Jurkat, Clone E6-1 (cell line): ENCODE measurements around the gene USP22.
"Not testable (repeated sequence)": the region's sequence is repeated elsewhere in the genome, so short reads cannot be mapped to it uniquely, and the experiment has no call there.

Experiments
- DNase-seq: peaks from one replicate; pipeline ENCODE4 v3.0.0-alpha.2; 2011; ENCODE audit warnings: low read depth, low spot score
- H3K4me3 ChIP-seq: 2 replicates; pipeline ENCODE4 v1.5.1; 2011; ENCODE audit warnings: mild to moderate bottlenecking, low read length, control low read depth, moderate library complexity

The USP22 gene

GRCh38 chr17:20993863-20994778 is 48.7 kb downstream of the USP22 start:
- no peak for DNase-seq
- no peak overlapping the region for H3K4me3 ChIP-seq

GRCh38 chr17:20992987-20993862 is 49.6 kb downstream of the USP22 start:
- peak; percentile 70 for DNase-seq
- H3K4me3 ChIP-seq: no peak overlapping the region

- no peak overlapping the region for H3K4me3 ChIP-seq
- no peak for DNase-seq
These were observed 50.4 kb downstream of the USP22 start for GRCh38 chr17:20992416-20992815.

GRCh38 chr17:20991276-20992037 is 51.4 kb downstream of the USP22 start:
- DNase-seq: no peak
- no peak overlapping the region for H3K4me3 ChIP-seq

GRCh38 chr17:20989991-20990855 is 52.6 kb downstream of the USP22 start:
- no peak for DNase-seq
- no peak overlapping the region for H3K4me3 ChIP-seq

GRCh38 chr17:20989481-20989880 is 53.3 kb downstream of the USP22 start:
- DNase-seq: no peak
- no peak overlapping the region for H3K4me3 ChIP-seq

- H3K4me3 ChIP-seq: no peak overlapping the region
- DNase-seq: no peak
These were observed 53.9 kb downstream of the USP22 start for GRCh38 chr17:20988896-20989295.

- no peak overlapping the region for H3K4me3 ChIP-seq
- DNase-seq: no peak
These were observed 54.7 kb downstream of the USP22 start for GRCh38 chr17:20988001-20988636.

GRCh38 chr17:20987511-20987910 is 55.3 kb downstream of the USP22 start:
- no peak for DNase-seq
- H3K4me3 ChIP-seq: no peak overlapping the region

- DNase-seq: no peak
These were observed 55.9 kb downstream of the USP22 start for GRCh38 chr17:20986767-20987510.

GRCh38 chr17:20983359-20983637 is 59.5 kb downstream of the USP22 start:
- no peak overlapping the region for H3K4me3 ChIP-seq
- no peak for DNase-seq

More at GRCh38 chr17:20986767-20987510, 55.9 kb downstream of the USP22 start:
- H3K4me3 ChIP-seq: no peak overlapping the region

GRCh38 chr17:20982589-20983358 is 60.0 kb downstream of the USP22 start:
- no peak for DNase-seq
- no peak overlapping the region for H3K4me3 ChIP-seq

- H3K4me3 ChIP-seq: no peak overlapping the region
- DNase-seq: no peak
These were observed 61.5 kb downstream of the USP22 start for GRCh38 chr17:20981046-20981920.

- H3K4me3 ChIP-seq: no peak overlapping the region
These were observed 63.1 kb downstream of the USP22 start for GRCh38 chr17:20979792-20980083.

GRCh38 chr17:20979007-20979791 is 63.6 kb downstream of the USP22 start:
- not testable (repeated sequence) for DNase-seq, H3K4me3 ChIP-seq

More at GRCh38 chr17:20979792-20980083, 63.1 kb downstream of the USP22 start:
- no peak for DNase-seq
